ENCODE results near the gene CORO2B. TPM values are rescaled to one million over a fixed set of nuclear protein-coding genes. Genes with fewer than 3 reads are reported as not detected.
A peak's percentile ranks its signal among the peaks of the same experiment; 100 is the strongest.

The CORO2B gene, protein sequence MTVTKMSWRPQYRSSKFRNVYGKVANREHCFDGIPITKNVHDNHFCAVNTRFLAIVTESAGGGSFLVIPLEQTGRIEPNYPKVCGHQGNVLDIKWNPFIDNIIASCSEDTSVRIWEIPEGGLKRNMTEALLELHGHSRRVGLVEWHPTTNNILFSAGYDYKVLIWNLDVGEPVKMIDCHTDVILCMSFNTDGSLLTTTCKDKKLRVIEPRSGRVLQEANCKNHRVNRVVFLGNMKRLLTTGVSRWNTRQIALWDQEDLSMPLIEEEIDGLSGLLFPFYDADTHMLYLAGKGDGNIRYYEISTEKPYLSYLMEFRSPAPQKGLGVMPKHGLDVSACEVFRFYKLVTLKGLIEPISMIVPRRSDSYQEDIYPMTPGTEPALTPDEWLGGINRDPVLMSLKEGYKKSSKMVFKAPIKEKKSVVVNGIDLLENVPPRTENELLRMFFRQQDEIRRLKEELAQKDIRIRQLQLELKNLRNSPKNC
- 0.09 and 0.16 TPM in 2 replicates for total RNA-seq

DNA sequence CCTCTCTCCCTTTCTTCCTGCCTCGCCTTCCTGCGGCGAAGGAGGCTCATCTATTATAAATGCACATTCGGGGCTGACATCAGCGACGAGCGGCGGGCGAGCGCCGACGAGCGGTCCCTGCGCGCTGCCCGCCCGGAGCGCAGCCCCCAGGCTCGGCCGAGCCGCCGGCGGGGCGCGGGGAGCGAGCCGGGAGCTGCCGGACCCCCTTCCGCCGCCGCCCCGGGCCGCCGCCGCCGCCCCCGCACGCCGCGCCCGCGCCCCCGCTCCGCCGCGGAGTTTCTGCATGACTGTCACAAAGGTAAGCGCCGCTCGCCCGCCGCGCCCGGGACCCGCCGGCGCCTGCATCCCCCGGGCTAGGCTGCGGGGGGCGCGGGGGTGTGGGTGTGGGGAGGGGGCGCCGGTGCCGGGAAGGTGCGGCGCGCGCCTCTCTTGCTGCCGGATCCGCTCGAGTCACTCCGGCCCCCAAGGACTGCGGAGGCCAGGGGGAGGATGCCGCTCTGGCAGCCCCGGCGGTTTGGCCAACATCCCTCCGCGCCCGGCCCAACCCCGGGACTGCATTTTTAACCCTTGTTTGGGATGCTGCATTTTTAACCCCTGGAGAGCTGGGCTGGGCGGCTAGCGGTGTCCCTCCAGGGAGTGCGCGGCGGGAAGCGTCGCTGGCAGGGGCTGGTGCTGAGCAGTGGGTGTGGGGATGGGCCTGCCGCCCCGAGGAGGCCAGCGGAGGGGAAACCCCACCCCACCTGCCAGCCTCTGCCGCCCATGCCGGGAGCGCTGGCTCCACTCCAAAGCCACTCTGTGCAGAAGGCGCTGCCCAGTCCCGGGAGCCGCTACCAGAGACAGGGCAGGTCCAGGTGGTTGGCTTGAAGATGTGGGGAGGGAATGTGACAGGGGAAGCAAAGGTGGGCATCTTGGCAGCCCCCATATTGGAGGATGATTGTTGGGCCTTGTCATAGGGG lies at the start of gene CORO2B:
Gene CORO2B, plus strand, starts transcription at position 14 of the 956 bp plus-strand sequence. Its CDS starts 270 bp downstream, at position 284.
- peaks cover 6% of the 10 kb centered on the region for H3K4me1 Mint-ChIP-seq
- H3K27ac Mint-ChIP-seq: no peak within 1 kb of the TSS
- intact Hi-C loops (cut with micrococcal nuclease): loop anchor here (1.0 kb wide), 1 partner anchor 9 kb away; no protein-coding TSS in a partner anchor
- H3K9me3 Mint-ChIP-seq: no peaks in the 10 kb centered on the region
- no peaks in the 10 kb centered on the region for H3K36me3 Mint-ChIP-seq (ENCODE audit: low read depth)
- H3K27me3 Mint-ChIP-seq: peaks cover 55% of the 10 kb centered on the region
- no peak for DNase-seq
- H3K4me3 Mint-ChIP-seq: peak within 1 kb of the TSS; percentile 73

DNA sequence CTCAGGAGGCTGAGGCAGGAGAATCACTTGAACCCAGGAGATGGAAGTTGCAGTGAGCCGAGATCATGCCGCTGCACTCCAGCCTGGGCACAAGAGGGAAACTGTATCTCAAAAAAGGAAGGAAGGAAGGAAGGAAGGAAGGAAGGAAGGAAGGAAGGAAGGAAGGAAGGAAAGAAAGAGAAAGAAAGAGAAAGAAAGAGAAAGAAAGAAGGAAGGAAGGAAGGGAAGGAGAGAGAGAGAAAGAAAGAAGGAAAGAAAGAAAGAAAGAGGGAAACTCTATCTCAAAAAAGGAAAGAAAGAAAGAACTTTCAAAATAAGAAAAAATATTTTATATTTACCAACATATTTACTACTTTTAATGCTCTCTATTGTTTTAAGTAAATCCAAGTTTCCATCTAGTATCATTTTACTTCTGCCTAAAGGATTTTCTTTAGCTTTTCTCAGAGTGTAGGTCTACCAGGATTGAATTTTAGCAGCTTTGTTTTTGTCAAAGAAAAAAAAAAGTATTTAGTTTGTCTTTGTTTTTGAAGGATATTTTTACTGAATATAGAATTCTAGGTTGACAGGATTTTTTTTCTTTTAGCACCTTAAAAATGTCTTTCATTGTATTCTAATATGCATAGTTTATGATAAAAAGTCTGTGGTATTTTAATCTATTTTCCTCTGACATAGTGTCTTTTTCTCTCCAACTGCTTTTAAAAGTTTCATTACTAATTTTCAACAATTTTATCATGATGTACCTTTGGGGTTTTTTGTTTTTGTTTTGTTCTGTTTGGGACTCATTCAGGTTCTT lies 47.2 kb upstream of the CORO2B start:
- Mint-ChIP-seq H3K4me3 (no peak overlapping the region), H3K27ac (no peak overlapping the region), H3K4me1 (peaks cover 19% of the 10 kb centered on the region), H3K27me3 (peaks cover 16% of the 10 kb centered on the region), H3K36me3 (ENCODE audit: low read depth) (peaks cover 5% of the 10 kb centered on the region), H3K9me3 (peaks cover 5% of the 10 kb centered on the region)
- no peak for DNase-seq
- intact Hi-C loops (cut with micrococcal nuclease): no loop called here

- H3K27me3 Mint-ChIP-seq: peaks cover 29% of the 10 kb centered on the region
- peaks cover 5% of the 10 kb centered on the region for H3K9me3 Mint-ChIP-seq
- no peak overlapping the region for H3K4me3 Mint-ChIP-seq
- no peak overlapping the region for H3K27ac Mint-ChIP-seq
- H3K4me1 Mint-ChIP-seq: no peaks in the 10 kb centered on the region
- peaks cover 3% of the 10 kb centered on the region for H3K36me3 Mint-ChIP-seq (ENCODE audit: low read depth)
- intact Hi-C loops (cut with micrococcal nuclease): no loop called here
- DNase-seq: no peak
Measured at GRCh38 chr15:68536331-68537095, 42.3 kb upstream of the CORO2B start.

DNA sequence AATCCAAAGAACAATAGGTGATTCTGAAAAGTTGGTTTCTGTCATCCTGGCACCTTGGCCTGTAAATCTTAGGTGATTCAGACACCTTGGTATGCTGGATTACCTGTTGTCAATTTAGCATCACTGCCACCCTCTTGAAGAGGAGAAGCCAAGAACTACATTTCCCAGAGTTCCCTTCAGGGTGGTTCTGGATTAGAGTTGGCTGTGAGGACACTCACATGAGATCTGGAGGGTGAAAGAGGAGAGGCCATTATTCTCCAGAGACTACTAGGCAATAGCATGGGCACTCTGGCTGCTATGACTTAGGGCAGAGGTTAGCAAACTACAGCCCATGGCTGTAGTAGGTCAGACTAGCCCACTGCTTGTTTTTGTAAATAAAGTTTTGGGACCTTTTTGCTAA lies 41.7 kb upstream of the CORO2B start:
- peaks cover 33% of the 10 kb centered on the region for H3K27me3 Mint-ChIP-seq
- H3K27ac Mint-ChIP-seq: no peak overlapping the region
- no peaks in the 10 kb centered on the region for H3K4me1 Mint-ChIP-seq
- no peak overlapping the region for H3K4me3 Mint-ChIP-seq
- H3K36me3 Mint-ChIP-seq (ENCODE audit: low read depth): peaks cover 3% of the 10 kb centered on the region
- intact Hi-C loops (cut with micrococcal nuclease): no loop called here
- DNase-seq: no peak
- H3K9me3 Mint-ChIP-seq: peaks cover 5% of the 10 kb centered on the region

DNA sequence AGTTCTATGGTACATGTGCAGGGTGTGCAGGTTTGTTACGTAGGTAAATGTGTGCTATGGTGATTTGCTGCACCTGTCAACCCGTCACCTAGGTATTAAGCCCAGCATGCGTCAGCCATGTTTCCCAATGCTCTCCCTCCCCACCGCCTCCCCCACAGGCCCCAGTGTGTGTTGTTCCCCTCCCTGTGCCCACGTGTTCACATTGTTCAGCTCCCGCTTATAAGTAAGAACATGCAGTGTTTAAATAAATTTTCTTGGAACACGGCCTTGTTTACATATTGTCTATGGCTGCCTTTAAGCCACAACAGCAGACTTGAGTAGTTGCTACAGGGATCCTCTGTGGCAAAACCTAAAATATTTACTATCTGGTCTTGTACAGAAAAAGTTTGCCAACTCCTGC lies 41.3 kb upstream of the CORO2B start:
- H3K27ac Mint-ChIP-seq: no peak overlapping the region
- peaks cover 1% of the 10 kb centered on the region for H3K36me3 Mint-ChIP-seq (ENCODE audit: low read depth)
- no peak overlapping the region for H3K4me3 Mint-ChIP-seq
- DNase-seq: peak; percentile 36
- H3K9me3 Mint-ChIP-seq: peaks cover under 1% of the 10 kb centered on the region
- peaks cover 33% of the 10 kb centered on the region for H3K27me3 Mint-ChIP-seq
- no peaks in the 10 kb centered on the region for H3K4me1 Mint-ChIP-seq
- intact Hi-C loops (cut with micrococcal nuclease): no loop called here

DNA sequence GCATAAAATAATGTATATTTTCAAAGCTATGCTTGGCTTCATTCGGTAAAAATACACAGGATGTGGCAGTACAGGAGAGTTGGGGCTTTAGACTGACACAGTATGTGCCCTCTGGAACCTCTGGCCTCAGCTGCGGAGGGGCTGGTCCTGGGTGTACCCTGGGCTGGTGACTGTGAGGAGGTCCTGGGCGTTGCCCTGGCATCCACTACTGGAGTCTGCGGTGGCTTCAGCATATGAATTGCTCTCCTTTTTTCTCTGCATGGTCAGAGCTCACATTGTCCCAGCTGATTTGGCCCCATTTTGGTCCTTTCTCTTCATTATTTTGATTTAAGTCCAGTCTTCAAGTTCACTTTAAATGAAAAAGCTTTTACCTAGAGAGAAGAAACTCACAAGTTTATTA lies 40.5 kb upstream of the CORO2B start:
- intact Hi-C loops (cut with micrococcal nuclease): no loop called here
- Mint-ChIP-seq H3K27me3 (peaks cover 33% of the 10 kb centered on the region), H3K36me3 (ENCODE audit: low read depth) (peaks cover 1% of the 10 kb centered on the region), H3K4me1 (no peaks in the 10 kb centered on the region), H3K4me3 (no peak overlapping the region), H3K27ac (no peak overlapping the region), H3K9me3 (no peaks in the 10 kb centered on the region)
- no peak for DNase-seq

- Mint-ChIP-seq H3K27me3 (peaks cover 38% of the 10 kb centered on the region), H3K36me3 (ENCODE audit: low read depth) (peaks cover 1% of the 10 kb centered on the region), H3K27ac (no peak overlapping the region), H3K4me1 (no peaks in the 10 kb centered on the region), H3K4me3 (no peak overlapping the region), H3K9me3 (no peaks in the 10 kb centered on the region)
- intact Hi-C loops (cut with micrococcal nuclease): no loop called here
- peak; percentile 40 for DNase-seq
Measured at GRCh38 chr15:68541743-68542142, 37.0 kb upstream of the CORO2B start.

- Mint-ChIP-seq H3K27ac (no peak overlapping the region), H3K27me3 (peaks cover 40% of the 10 kb centered on the region), H3K4me1 (no peaks in the 10 kb centered on the region), H3K36me3 (ENCODE audit: low read depth) (peaks cover 1% of the 10 kb centered on the region), H3K9me3 (no peaks in the 10 kb centered on the region), H3K4me3 (no peak overlapping the region)
- intact Hi-C loops (cut with micrococcal nuclease): no loop called here
- no peak for DNase-seq
Measured at GRCh38 chr15:68542348-68542747, 36.4 kb upstream of the CORO2B start.

- Mint-ChIP-seq H3K27me3 (peaks cover 43% of the 10 kb centered on the region), H3K27ac (no peak overlapping the region), H3K9me3 (no peaks in the 10 kb centered on the region), H3K4me3 (no peak overlapping the region), H3K4me1 (no peaks in the 10 kb centered on the region), H3K36me3 (ENCODE audit: low read depth) (peaks cover 1% of the 10 kb centered on the region)
- peak; percentile 40 for DNase-seq
- intact Hi-C loops (cut with micrococcal nuclease): no loop called here
Measured at GRCh38 chr15:68542771-68543164, 36.0 kb upstream of the CORO2B start.

DNA sequence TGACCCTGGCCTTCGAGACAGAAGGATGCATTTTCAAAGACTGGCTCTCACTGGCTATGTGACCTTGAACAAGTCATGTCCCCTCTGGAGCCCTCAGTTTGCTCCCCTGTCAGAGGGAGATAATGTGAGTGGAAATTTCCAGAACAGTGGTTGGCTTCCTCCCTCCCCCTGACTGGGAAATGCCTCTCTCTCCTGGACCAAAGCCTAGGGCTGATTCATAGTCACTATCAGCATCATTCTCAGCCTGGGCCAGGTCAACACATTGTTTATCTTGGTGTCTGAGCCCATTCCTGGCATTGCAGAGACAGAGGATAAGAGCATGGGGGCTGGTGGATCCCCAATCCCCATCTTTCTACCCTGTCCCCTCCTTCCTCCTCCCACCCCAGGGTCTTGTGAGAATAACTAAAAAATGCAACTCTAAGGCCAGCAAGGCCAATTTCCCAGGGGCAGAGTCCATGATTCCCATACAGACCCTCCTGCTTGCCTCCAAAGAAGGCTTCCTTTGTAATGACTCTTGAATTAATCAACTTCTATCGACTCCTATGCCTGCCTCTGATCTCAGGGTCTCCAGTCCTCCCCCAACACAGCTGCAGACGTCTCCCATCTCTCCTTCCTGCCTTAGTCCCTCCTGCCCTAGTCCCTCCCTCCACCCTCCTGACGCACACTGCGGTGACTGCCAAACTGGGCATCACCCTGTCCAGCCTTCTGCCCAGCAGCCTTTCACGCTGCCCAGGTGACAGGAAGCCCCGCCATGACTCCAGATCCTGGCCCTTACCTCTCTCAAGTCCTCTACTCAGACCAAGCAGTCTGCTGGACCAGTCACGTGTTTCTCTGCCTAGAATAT lies 35.4 kb upstream of the CORO2B start:
- Mint-ChIP-seq H3K9me3 (no peaks in the 10 kb centered on the region), H3K27me3 (peaks cover 45% of the 10 kb centered on the region), H3K4me3 (no peak overlapping the region), H3K4me1 (no peaks in the 10 kb centered on the region), H3K27ac (no peak overlapping the region), H3K36me3 (ENCODE audit: low read depth) (peaks cover 1% of the 10 kb centered on the region)
- no peak for DNase-seq
- intact Hi-C loops (cut with micrococcal nuclease): no loop called here

- H3K9me3 Mint-ChIP-seq: no peaks in the 10 kb centered on the region
- no peak for DNase-seq
- no peak overlapping the region for H3K4me3 Mint-ChIP-seq
- no peaks in the 10 kb centered on the region for H3K36me3 Mint-ChIP-seq (ENCODE audit: low read depth)
- H3K4me1 Mint-ChIP-seq: no peaks in the 10 kb centered on the region
- peaks cover 46% of the 10 kb centered on the region for H3K27me3 Mint-ChIP-seq
- no peak overlapping the region for H3K27ac Mint-ChIP-seq
- intact Hi-C loops (cut with micrococcal nuclease): no loop called here
Measured at GRCh38 chr15:68546318-68546717, 32.5 kb upstream of the CORO2B start.

DNA sequence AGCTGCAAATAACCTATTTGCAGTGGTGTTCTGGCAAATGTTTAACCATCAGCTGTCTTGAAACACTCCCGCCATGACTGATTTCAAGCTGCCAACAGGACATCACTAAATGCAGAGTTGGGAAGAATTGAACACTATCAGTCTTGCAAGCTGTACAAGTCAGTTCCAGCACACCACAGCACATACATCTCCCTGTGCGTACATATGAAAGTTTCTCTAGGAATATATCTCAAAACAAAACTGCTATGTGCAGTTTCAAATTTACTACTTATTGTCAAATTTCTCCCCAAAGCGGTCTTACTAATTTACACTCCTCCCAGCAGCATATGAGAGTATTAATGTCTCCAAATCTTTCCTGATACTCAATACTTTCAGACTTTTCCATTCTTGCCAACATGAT lies 30.4 kb upstream of the CORO2B start:
- DNase-seq: no peak
- intact Hi-C loops (cut with micrococcal nuclease): no loop called here
- Mint-ChIP-seq H3K36me3 (ENCODE audit: low read depth) (no peaks in the 10 kb centered on the region), H3K27ac (no peak overlapping the region), H3K4me1 (no peaks in the 10 kb centered on the region), H3K4me3 (no peak overlapping the region), H3K9me3 (no peaks in the 10 kb centered on the region), H3K27me3 (peaks cover 41% of the 10 kb centered on the region)

Measured in activated CD4-positive, alpha-beta T cell treated with anti-CD3 and anti-CD28 coated beads, Interleukin-2, amount 10 ng/mL, durations not matched to agents 24 days and 14 days (primary cell).